ENCODE results near the gene CLDN7.
A peak's percentile ranks its signal among the peaks of the same experiment; 100 is the strongest.

CLDN7 gene

DNA sequence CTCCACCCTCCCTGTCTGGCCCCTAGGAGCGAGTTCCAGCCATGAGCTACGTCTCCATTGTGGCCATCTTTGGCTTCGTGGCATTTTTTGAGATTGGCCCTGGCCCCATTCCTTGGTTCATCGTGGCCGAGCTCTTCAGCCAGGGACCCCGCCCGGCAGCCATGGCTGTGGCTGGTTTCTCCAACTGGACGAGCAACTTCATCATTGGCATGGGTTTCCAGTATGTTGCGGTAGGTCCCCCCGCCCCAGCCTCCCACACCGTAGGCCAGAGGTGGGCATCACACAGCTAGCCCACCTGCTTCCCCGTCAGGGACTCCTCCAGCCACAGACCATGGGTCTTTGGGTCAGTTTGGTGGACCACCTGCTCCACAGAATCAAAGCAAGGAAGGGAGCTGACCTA is 23.4 kb upstream of the CLDN7 start:
- no peak for DNase-seq (ENCODE audit: low spot score)

DNA sequence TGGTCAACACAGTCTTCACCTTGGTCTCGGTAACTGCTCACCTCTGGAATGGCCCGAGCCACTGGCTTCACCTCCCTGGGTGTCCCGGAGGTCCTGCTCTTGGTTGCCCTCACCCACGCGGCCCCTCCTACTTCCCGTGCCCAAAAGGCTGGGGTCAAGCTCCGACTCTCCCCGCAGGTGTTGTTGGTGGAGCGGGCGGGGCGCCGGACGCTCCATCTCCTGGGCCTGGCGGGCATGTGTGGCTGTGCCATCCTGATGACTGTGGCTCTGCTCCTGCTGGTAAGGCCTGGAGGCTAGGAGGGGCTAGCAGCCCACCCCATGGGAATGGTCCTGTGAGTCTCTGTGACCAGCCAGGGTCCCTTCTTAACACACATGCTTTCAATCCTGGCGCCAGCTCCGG is 22.6 kb upstream of the CLDN7 start:
- DNase-seq (ENCODE audit: low spot score): no peak

DNA sequence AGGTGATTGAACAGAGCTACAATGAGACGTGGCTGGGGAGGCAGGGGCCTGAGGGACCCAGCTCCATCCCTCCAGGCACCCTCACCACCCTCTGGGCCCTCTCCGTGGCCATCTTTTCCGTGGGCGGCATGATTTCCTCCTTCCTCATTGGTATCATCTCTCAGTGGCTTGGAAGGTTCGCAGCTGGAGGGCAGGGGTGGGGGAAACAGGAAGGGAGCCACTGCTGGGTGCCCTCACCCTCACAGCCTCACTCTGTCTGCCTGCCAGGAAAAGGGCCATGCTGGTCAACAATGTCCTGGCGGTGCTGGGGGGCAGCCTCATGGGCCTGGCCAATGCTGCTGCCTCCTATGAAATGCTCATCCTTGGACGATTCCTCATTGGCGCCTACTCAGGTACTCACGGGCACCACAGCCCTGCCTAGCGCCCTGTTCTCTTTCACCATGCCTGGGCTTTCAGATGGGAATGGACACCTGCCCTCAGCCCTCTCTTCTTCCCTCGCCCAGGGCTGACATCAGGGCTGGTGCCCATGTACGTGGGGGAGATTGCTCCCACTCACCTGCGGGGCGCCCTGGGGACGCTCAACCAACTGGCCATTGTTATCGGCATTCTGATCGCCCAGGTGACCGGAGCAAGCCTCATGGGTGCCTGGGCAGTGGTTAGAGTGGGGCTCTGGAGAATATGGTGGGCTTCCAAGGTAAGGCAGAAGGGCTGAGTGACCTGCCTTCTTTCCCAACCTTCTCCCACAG is 21.4 kb upstream of the CLDN7 start:
- no peak for DNase-seq (ENCODE audit: low spot score)

DNA sequence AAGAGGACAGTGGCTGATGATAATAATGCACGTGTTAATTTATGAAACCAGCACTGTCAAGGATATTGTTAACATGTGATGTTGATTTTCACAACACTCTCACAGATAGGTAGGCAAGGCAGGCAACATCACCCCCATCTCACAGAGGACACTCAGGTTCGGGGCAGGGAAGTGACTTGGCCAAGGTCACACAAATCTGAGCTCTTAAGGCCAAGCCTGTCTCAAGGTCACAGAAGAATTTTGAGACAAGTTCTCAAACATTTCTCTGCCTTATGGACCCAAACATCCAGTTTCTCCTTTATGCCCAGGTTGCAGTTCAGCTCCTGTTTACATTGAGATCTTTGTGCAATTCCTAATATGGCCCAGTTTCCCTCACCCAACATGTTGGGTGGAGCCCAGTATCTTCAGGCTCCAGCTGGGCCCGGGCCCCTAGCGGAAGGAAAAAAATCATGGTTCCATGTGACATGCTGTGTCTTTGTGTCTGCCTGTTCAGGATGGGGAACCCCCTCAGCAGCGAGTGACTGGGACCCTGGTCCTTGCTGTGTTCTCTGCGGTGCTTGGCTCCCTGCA is 20.6 kb upstream of the CLDN7 start:
- DNase-seq (ENCODE audit: low spot score): no peak

DNA sequence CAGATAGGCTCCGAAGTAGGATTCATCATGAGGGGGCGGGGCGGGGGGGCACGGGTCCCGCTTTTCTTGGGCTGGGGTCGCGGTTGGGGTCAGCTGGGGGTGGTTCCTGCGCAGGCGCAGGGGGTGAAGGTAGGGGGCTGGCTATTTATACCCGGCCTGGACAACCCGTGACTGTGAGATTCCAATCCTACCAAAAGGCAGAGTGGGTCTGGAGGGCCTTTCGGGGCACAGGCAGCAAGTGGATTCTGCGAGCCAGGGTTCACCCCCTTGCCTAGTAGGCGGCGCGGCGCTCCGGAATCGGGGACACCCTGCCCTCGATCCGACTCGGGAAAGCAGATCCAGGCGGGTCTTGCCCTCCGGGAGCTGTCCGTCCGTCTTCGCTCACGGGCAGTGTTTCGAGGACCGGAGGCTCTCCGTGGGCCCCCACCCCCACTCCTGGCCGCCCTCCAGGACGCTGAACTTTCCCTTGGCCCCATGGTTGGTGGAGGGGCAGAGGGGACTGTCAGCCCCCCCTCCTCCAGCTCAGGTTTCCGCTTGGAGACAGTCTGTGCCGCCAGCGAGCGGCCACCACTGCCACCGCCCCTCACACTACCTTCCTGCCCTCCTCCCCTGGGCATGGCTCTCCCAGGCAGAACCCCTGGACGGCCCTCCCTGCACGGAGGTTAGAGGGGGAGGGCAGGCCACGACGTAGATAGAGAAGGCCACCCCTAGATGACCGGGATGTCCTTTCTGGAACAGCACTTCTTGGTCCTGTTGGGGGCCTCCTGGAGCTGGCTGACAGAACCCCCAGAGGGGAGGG is 19.9 kb upstream of the CLDN7 start:
- no peak for DNase-seq (ENCODE audit: low spot score)

DNA sequence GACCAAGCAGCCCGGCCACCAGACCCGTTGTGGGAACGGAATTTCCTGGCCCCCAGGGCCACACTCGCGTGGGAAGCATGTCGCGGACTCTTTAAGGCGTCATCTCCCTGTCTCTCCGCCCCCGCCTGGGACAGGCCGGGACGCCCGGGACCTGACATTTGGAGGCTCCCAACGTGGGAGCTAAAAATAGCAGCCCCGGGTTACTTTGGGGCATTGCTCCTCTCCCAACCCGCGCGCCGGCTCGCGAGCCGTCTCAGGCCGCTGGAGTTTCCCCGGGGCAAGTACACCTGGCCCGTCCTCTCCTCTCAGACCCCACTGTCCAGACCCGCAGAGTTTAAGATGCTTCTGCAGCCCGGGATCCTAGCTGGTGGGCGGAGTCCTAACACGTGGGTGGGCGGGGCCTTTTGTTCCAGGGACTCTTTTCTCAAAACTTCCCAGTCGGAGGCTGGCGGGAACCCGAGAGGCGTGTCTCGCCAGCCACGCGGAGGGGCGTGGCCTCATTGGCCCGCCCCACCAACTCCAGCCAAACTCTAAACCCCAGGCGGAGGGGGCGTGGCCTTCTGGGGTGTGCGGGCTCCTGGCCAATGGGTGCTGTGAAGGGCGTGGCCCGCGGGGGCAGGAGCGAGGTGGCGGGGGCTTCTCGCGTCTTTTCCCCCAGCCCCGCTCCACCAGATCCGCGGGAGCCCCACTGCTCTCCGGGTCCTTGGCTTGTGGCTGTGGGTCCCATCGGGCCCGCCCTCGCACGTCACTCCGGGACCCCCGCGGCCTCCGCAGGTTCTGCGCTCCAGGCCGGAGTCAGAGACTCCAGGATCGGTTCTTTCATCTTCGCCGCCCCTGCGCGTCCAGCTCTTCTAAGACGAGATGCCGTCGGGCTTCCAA is 19.0 kb upstream of the CLDN7 start, which contains the start of gene SLC2A4:
Gene SLC2A4 (plus strand): TSS at position 645 of the 879 bp plus-strand sequence. CDS start 217 bp downstream, at position 862.
- DNase-seq (ENCODE audit: low spot score): peak; percentile 96

DNA sequence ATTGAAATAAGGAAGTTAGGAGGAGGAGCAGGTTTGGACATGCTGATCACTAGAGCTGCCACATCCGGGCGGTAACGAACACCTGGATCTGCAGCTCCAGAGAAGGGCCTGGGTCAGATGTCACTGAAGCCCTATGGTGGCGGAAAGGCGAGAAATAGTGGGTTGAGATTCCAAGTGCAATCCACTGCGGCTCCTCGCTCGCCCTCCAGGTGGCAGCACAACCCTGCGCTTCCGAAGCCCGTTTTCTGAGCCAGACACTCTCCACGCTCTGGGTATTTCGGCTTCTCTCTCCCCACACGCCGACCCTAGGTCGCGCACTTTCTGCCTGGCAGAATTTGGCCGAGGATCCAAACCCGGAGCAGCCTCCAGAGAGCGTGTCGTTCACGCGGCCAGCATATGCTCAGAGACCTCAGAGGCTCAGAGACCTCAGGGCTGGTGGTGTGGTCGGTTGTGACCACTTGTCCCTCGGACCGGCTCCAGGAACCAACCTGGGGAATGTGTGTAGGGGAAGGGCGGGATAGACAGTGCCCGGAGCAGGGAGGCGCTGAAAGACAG is 18.3 kb upstream of the CLDN7 start:
- DNase-seq (ENCODE audit: low spot score): no peak

DNA sequence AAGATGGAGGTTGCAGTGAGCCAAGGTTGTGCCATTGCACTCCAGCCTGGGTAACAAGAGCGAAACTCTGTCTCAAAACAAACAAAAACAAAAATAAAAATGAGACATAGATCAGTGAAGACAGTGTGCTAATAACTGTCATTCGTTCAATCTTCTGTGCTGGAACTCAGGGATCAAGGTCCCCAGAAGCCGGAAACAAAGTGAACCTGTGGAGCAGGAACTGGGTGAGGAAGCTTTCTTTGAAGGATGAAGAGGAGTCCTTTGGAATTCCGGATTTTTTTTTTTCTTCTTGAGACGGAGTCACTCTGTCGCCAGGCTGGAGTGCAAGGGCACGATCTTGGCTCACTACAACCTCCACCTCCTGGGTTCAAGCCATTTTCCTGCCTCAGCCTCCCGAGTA is 17.2 kb upstream of the CLDN7 start:
- no peak for DNase-seq (ENCODE audit: low spot score)

DNA sequence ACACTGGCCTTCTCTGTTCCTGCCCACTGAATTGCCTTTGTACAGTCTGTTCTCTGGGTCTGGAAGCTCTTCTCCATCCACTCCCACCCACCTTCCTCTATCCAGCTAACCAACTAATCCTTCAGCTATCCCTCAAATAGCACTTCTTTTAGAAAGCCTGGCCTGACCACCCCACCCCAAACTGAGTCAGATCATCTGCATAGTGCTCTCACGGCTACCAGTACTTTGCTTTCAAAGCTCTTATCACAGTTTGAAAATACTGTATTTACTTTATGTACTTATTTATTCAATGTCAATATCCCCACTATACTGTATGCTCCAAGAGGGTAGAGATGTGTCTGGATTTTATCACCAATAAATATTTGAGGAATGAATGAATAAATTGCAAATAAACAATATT is 4.5 kb upstream of the CLDN7 start:
- DNase-seq (ENCODE audit: low spot score): no peak

DNA sequence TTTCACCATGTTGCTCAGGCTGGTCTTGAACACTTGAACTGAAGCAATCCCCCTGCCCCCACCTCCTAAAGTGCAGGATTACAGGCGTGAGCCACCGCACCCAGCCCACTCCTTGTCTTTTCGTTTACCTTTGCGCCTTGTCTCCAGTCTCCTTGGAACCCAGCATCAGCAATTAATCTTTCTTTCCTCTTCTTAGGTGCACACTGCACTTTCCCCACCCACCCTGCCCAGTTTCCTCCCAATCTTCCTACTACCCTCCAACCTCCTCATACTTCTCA is 1.5 kb upstream of the CLDN7 start:
- no peak for DNase-seq (ENCODE audit: low spot score)

DNA sequence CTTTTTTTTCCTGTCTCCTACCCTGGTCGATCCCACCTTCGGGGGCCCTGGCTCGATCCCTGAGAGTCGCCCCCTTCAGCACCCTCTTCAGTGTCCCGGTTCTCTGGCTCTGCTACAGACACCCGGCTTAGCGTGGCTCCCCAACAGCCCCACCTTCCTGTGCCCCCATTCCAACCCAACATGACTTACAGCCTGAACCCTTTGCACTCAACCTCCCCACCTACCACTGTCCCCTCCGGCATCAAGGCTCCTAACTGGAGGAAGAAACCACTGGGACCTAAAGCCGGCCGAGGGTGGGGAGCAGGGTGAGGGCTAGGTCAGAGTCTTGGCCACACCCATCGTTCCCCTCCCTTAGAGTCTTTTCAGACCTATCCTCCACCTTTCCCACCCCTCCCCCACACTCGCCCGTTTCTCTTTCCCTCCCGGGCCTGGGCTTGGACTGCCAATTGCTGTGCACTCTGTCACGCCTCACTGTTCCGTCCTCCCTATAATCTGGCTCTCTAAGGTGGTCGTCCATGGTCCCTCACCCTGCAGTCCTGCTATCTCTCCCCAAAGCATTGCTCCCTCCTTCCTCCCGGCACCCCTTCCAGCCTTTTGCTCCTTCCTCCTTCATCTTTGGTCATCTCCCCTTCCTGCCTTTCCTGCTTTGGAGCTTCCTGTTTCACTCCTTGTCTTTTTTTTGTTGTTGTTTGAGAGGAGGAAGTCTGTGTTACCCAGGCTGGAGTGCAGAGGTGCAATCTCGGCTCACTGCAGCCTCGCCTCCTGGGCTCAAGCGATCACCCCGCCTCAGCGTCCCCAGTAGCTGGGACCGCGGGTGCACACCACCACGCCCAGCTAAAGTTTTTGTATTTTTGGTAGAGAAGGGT is 890 bp upstream of the CLDN7 start:
- no peak for DNase-seq (ENCODE audit: low spot score)

DNA sequence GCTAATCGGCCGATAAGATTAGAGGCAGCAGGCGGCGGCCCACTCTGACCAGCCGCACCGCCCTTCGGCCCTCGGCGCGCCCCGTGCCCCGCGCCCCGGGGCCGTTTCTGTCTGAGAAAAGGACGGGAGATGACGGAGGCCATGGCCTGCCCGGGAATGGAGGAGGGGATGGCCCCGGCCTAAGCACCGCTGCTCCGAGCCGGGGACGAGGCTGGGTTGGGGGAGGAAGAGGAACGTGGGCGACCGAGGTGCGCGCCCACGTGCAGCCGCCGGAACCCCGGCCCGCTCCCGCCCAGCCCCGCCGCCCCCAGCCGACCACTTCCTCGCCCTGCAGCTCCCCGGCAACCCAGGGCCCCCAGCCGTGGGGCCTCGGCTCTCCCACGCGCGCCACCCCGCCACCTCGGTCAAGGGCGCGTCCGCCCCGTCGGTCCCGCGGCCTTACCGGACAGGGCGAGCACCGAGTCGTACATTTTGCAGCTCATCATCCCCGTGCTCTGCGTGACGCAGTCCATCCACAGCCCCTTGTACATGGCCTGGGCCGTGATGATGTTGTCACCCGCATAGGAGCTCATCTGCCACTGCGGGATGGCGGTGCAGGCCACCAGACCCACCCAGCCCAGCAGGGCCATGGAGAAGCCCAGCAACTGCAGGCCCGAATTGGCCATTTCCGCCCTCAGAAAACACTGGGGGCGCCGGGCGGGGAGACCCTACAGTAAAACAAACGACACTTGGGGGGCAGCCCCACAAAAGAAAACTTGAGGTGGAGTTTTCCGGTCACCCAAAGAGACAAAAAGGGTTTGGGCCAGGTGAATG is 693 bp downstream of the CLDN7 start:
- no peak for DNase-seq (ENCODE audit: low spot score)

DNA sequence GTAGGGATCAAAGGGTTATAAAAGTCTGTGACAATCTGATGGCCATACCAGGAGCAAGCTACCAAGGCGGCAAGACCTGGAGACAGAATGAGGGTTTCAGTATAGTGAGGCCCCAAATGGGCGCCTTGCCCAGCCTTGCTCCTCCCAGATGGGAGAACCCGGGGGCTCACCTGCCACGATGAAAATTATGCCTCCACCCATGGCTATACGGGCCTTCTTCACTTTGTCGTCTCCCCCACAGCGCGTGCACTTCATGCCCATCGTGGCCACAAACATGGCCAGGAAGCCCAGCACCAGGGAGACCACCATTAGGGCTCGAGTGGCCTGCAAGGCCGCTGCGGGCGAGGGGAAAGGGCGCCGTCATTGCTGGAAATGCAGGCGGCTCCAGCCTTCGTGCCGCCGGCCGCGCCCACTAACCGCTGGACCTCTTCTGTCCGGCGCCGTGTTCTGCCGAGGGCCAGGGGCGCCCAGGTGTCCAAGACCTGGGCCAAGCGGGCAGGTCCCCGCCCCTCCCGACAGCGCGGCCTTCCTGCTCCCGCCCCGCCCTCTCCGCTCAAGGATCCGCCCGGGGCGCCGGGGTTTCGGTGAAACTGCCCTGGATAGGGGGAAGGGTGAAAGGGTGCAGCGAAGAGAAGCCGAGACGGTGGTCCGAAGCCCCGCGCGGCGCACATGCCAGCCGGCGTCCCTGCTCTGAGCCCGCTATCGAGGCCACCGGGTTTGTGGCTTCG is 1.5 kb downstream of the CLDN7 start:
- no peak for DNase-seq (ENCODE audit: low spot score)

DNA sequence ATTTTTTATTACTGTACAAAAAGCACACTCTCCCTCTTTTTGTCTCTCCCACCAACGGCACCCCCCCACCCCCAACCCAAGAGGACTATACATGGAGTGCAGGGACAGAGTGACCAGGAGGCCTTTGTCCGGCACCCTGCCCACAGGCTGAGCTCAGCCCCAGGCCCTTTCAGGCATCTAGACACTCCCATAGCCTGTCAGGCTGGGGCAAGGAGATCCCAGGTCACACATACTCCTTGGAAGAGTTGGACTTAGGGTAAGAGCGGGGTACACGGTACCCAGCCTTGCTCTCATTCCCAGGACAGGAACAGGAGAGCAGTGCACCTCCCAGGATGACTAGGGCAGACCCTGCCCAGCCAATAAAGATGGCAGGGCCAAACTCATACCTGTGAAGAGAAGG is 2.1 kb downstream of the CLDN7 start:
- DNase-seq (ENCODE audit: low spot score): no peak

DNA sequence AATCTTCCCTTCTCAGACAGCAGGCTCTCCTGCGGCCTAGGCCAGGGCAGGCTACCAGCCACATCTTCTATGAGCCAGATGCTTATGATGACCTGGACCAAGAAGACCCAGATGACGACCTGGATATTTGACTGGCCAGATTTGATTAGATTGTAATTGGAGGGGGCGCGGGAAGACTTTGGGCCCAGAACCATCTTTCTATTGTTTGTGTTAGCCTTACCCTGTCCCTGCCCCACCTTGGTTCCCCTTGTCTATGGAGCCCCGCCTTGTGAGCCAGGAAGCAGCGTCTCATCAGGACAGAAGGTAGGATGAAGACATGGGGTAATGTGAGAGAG is 2.8 kb downstream of the CLDN7 start:
- DNase-seq (ENCODE audit: low spot score): no peak

DNA sequence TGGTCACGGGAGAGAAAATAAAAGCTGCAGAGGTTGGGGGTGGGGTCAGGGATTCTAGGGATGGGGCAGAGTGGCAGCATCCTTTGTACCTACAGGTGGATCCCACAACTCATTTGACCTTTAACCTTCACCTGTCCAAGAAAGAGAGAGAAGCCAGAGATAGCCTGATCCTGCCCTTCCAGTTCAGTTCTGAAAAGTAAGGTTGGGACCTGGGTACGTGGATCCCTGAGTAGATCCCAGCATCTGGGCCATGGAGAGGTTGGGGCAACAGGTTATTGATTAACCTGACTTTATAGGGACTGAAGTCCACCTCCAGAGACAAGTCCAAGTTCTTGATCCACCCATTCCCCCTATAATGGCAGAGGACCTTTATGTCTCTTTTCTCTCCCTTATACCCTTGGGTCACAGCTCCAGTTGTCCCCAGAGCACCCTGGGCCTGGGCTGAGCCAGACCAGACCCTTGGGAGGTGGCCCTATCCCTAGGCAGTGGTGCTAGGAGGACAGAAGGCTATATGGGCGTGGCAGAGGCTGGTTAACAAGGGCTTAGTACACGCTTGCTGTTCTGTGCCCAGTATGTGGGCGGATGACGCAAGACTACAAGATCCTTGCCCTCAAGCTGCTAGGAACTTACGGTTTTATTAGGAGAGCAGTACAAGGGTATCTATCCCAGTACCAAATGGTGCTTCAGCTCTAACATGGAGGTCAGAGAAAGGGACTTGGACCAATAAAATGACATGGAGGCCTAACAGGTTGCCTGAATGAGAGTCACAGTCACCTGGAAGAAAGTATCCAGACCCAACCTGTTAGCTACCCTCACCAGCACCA is 3.3 kb downstream of the CLDN7 start:
- DNase-seq (ENCODE audit: low spot score): peak; percentile 70

DNA sequence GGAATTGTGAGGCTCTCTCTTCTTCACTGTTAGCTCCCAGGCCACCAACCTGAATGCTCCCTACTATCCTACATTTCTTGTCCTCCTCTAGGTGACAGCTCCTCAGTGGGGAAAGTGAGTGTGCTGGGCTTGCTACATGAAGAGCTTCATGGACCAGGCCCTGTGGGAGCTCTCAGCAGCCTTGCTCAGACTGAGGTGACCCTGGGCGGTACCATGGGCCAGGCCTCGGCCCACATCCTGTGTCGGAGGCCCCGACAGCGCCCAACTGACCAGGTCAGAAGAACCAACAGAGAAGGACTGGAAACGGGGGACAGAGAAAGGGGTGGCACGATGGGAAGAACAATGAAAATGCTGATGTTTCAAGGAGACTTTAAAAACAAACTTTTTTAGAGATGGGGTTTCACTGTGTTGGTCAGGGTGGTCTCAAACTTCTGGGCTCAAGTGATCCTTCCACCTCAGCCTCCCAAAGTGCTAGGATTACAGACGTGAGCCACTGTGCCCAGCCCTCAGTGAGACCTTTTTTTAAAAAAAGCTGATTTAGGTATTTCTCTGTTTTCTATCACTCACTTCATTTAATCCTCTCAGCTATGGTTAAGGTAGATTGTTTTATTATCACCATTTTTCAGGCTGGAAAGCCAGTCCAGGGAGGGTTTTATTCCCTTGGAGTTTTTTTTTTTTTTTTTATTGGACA is 5.4 kb downstream of the CLDN7 start:
- DNase-seq (ENCODE audit: low spot score): no peak

DNA sequence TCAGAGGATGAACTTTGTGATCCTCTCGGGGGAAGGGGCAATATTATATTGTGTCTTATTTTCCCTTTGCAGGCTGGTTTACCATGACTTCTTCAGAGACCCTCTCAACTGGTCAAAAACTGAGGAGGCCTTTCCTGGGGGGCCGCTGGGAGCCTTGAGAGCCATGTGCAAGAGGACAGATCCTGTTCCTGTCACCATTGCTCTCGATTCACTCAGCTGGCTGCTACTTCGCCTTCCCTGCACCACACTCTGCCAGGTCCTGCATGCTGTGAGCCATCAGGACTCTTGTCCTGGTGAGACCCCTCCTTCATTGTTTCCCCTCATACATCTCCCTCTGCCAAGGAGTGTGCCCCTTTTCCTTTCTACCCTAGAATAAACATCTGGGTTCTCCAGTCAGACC is 7.8 kb downstream of the CLDN7 start:
- DNase-seq (ENCODE audit: low spot score): no peak
